HuH-7.5 (cell line): ENCODE results near the gene SSRP1.
"Not testable (repeated sequence)": the region's sequence is repeated elsewhere in the genome, so short reads cannot be mapped to it uniquely, and the experiment has no call there.

Source experiments
- DNase-seq: peaks from one replicate; pipeline ENCODE4 v3.0.0; 2011; ENCODE audit warnings: low spot score

Gene SSRP1

DNA sequence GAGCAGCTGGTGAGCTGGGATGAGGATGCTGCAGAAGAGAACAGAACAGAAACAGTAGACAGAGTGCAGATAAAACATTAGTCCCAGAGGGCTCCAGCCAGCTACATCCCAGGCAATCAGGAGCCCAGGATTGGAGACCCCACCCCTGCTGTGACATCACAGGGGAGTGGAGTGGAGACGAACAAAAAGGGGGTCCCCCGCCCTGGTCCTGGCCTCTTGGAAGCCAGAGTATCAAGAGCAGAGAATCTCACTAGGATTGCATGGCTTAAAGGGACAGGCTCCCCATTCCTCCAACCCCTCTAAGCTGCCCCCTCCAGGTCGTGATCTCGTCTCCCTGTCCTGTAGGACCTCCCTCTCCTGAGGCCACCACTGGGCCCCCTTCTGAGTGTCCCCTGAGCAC is 2.5 kb upstream of the SSRP1 start, which contains the start of gene P2RX3:
P2RX3 (plus strand) TSS at position 211 of the 400 bp plus-strand sequence. CDS start 199 bp downstream, outside the sequence.
- DNase-seq = no peak

DNA sequence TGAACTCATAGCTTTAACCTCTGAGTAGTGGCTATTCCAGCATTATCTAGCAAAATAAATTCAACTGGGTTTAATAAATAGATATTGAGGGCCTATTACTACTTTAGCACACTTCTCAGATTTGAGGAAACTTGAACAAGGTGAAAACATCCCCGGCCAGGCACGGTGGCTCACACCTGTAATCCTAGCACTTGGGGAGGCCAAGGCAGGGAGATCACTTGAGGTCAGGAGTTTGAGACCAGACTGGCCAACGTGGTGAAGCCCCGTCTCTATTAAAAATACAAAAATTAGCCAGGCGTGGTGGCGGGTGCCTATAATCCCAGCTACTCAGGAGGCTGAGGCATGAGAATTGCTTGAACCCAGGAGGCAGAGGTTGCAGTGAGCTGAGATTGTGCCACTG is 1.2 kb upstream of the SSRP1 start:
- not testable (repeated sequence) for DNase-seq

DNA sequence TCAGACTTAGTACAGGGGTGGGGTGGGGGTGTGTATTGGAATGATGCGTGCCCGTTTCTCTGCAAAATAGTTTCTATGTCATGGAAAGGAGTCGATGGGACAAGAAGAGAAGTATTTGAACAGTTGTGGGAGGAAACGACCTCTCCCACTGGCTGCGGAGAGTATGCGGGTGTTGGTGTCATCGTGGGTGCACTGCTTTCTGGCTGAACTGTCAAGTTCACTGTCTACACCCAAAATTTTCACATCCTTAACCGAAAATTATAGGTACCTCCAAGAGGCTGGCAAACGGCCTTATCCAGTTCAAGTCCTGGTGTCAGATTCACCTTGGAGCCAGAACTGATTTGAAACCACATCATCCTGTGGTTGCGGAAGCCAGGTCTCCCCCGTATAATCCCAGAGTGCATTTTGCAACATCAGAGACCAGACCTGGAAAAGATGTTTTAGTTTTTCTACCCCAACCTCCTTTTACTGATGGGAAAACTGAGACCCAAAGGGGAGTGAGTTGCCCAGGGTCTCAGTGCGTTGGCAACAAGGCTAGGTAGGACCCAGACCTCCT is 497 bp upstream of the SSRP1 start:
- DNase-seq = no peak

DNA sequence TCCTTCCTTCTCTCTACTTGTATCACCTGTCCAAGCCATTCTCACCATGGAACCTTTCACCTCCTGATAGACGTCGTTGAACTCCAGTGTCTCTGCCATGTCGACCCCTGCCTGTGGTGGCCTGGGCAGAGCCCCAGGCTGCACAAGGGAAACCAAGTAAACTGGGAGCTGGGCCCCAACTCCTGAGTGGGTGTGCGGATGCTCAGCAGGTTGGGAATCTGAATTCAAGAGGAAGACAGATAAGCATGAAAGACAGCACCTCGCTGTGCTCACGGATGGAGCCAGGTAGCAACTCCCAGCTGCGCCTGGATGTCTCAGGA is 709 bp downstream of the SSRP1 start:
- no peak for DNase-seq

DNA sequence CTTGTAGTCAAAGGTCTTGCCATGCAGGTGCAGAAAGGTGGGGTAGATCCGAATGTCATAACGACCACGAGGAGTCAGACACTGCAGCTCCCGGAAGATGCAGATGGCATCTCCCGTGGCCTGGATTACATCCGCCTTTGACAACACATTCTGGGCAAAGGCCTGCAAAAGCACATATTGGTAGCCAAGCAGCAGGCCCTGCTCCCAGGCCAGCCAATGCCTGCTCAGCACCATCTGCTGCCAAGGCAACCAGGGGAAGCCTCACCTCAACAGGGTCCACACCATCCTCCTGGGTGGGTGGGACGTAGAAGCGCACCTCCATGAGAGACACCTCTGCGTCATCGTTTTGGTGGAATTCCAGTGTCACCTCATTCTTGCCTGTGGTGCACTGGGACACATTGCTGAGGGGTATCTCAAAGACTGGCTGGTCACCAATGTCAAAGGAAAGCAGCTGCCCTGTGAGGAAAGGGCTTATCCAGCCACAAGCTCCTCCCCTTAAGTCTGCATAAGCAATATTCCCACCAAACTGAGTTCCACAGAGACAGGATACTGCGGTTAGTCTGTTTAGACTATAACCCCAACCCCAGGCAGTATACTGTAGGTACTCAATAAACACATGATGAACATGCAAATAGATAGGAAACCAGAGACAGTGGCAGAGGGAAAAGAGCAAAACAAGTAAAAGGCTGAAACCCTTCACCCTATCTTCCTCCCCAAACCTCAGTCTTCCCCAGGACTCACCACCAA is 2.8 kb downstream of the SSRP1 start:
- no peak for DNase-seq

DNA sequence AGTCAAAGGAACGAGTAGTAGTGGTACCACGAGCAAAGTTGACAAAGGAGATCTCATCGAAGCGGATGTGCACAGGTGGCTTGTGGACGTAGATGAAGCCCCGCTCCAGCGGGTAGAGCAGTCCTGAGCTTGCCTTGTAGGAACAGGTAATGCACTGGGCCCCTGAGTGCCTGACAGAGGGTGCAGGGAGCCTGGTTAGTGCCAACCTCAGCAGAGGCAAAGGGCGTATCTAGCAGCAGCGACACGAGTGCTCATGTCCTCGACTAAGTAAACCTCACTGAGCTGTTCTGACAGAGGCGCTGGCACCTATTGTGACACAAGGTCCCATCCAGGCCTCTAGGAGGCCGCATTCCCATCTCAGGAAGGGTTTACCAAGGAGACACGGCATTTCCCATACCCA is 4.0 kb downstream of the SSRP1 start:
- no peak for DNase-seq

DNA sequence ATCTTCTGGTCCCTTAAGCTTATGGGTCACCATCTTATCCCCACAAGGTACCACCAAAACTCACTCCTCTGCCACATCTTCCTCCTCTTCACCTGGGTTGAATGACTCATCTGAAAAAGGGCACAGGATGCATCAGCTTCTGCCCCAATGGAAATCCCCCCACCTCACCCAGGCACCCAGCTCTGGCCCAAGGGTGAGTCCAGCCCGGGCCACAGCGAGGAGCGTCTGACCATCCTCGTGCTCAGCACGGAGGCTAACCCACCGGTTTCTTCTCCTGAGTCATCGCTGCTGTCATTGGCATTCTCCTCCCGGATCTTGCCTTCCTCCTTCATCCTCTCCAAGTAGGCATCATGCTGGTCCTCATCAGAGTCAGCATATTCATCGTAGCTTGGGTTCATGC is 5.7 kb downstream of the SSRP1 start:
- DNase-seq = no peak

DNA sequence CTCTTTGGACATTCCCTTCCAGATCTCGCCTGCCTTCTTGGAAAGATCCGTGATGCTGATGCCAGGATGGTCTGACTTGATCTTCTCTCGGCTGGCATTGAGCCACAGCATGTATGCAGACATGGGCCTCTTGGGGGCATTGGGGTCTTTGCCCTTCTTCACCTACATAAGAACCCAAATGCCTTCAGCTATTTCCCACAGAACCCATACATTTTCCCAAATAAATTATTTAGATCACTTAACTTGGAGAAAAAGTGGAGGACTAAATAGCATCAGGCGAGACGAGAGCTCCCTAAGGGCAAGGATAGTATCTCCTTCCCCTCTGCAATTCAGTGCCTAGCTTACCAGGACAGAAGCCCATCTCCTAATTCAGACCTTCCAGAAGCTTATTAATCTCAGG is 8.0 kb downstream of the SSRP1 start:
- DNase-seq = no peak

DNA sequence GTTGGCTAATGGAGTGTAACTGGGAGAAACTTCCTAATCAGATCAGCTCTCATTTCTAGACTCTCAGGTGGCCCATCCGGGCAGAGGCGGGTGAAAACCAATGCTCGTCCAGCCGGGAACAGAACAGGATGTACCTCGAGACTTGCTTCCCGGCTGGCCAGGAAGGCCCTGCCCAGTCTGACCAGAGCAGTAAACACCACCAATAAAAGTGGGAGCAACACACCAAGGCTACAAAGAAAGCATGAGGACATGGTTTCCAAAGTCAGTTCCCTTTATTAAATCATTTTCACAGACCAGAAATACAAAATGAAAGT is 10.0 kb downstream of the SSRP1 start:
- DNase-seq = no peak

DNA sequence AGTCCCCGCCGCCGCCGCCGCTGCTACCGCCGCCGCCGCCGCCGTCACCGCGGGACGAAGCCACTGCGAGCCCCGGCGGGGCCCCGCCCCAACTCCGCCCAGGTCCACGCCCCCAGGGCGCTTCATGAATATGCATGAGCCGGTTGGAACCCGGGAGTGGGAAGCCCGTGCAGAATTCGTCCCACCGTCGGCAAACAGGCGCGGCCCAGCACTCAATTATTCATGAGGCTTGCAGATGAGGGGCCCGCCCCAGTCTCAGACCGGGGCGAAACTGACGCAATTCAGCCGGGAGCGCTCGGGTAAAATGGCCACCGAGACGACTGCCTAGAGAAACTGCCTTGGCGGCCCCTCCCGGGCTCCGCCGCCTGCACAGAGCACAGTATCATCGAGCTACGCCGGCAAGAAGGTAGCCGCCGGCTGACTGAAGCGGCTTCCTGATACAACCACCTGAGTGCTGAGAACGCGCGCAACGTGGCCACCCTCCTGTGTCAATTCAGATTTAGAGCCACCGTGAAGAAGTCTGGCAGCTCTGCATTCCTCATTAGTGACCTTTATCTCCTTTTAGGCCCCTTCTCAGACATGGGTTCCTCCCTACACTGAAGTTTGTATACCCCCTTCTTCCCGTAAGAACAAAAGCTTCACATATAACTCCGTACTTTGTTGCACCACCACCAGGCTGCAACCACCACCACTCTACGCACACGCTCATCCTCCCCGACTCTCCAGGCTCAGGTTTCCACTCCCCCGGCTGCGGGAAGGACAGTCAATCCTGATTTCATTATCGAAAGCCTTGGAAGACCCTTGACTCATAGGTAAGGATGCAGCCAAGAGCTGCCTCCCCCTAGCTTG is 10.6 kb downstream of the SSRP1 start, which contains the start of gene TNKS1BP1:
TNKS1BP1 (minus strand) TSS at position 67 of the 849 bp plus-strand sequence. CDS start 3,067 bp downstream, outside the sequence.
- peak; percentile 94 for DNase-seq

DNA sequence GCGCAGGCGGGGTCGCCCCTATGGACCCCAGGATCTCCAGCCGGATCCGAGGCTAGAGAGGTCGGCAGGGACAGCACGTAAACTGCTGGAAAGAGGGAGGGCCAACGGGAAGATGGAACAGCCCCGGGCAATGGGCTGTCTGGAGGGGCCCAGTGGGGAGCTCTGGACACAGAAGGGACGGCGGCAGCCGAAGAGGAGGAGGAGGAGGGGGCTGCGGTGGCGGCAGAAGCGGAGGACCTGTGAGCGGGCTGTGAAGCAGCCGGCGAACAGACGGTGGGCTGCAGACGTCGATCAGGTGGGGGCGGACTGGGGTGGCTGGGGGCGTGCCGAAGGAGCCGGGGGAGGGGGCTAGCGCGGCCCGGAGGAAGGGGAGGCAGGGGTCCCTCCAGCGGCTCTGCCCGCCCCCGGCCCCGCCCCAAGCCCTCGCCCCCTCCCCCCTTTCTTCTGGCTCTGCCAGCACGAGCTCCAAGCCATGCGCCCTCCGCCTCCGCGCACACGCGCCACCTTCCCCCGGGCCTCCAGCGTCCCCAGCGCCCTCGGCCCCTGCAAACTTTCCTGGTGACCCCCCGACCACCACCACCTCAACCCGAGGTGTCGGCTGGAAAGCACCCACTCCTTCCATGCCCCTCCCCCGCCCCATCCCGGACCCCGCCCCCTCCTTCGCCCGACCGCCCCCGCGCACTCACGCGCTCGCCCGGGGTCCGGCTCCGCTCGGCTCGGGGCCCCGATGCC is 11.4 kb downstream of the SSRP1 start:
- peak; percentile 55 for DNase-seq

DNA sequence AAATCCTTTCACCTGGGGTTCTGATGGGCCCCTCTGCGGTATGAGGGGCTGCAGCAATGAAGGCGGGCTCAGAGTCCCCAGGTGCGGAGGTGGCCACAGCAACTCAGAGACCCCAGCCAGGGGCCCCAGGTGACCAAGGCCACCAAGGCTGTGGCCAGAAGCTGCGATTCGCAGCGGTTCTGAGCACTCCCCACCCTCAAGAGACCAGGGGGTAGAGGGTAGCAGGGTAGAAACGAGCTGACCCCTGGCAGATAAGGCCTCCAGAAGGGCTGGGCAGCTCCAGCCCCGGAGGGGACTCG is 11.9 kb downstream of the SSRP1 start:
- DNase-seq = no peak

DNA sequence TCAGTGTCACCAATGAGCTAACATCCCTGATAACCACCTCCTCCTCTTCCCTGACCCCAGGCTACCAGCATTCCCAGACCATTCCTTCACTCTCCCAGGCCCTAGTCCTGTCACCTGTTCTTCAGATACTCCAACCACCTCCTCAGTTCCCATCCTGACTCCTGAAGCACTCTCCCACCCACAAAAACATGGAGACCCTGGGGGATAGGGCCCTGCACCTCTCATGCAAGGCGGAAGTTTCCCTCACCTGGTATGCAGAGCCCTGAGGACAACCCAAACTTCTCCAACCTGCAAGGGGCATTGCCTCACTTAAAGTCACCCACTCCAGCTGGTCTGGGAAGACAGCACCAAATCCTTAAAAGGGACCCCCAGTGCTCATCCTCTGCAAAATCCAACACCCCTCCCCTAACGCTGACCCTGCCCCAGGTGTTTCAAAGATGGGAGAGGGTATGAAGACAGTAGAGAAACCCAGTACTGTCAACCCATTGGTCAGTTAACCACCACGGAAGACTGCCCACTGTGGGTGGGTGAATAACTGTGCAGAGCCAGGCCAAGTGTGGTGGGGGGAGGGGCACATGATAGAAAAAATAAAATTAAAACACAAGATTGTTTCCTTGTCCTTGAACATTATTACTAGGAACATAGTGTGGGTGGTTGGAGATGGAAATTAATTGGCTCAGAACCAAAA is 12.4 kb downstream of the SSRP1 start:
- no peak for DNase-seq

DNA sequence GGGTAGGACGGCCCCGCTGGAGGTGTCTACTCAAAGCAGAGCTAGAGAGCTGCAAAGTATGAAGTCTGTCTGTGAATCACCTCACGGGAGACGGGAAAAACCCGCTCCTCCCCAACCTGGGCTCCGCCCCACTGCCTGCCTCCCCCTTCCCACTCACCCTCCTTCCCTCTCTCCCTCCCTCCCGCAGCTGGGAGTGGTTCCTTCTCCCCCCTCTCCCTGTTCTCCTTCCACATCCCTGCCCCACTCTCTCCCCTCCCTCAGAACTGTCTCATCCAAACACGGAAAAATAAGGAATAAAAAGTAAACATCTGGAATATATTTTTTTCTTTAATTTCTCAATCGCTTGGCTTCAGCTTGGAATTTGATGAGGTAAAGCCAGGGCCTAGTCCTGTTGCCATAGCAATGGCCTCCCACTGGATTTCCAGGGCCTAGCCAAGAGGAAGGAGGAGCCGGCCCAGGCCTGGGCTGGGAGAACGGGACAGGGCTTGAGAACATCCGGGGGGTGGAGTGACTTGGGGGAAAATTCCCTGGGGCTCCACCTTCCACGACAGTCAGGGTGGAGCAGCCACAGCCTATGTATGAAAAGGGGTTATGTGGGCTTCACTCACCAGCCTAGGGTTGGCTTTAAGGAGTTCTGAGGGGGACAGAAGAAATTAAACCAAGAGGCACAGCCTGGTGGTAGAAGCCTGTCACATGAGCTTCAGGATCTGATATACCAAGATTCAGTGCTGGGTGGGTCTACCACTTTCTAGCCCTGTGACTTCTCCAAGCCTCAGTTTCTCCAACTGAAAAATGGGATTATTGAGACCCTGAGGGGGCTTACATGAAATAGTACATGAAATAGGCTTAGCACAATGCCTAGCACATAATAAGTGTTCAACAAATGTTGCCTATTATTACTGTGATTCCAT is 13.2 kb downstream of the SSRP1 start:
- peak; percentile 62 for DNase-seq

DNA sequence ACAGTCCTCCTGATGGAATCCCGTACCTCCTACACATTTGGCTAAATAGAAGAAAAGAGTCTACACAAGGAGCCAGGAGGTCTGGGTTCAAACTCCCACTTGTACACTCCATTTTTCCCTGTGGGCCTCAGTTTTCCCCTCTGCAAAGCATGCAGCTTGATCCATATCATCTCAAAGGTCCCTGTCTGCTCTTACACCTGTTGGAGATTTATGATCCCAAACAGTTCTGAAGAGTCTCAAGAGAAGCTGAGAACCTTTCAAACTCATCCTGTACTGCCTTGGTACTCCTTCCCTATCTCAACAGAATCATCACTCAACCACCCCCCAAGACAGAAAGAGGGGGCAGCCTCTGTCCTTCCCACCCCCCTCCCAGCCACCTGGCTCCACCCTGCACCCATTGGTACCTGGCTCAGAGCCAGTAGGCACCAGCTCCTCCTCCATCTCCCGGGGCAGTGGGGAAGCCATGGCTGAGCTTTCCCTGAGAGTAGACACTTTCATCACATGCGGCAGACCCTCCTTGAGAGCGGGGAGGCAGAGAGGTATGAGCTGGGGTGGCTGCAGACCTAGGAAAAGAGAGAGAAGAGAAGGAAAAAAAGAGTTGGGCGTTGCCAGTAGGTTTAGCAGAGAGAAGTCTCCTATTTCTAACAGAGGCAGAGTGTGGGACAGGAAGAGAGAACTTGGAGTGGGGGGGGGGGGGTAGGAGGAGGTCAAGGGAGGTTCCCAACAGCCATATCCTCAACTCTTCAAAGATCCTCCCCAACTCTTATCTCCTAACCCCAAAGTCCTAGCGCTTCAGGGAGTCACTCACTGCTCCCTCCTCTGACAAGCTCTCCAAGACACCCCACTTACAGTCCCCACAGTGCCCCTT is 14.1 kb downstream of the SSRP1 start:
- no peak for DNase-seq

DNA sequence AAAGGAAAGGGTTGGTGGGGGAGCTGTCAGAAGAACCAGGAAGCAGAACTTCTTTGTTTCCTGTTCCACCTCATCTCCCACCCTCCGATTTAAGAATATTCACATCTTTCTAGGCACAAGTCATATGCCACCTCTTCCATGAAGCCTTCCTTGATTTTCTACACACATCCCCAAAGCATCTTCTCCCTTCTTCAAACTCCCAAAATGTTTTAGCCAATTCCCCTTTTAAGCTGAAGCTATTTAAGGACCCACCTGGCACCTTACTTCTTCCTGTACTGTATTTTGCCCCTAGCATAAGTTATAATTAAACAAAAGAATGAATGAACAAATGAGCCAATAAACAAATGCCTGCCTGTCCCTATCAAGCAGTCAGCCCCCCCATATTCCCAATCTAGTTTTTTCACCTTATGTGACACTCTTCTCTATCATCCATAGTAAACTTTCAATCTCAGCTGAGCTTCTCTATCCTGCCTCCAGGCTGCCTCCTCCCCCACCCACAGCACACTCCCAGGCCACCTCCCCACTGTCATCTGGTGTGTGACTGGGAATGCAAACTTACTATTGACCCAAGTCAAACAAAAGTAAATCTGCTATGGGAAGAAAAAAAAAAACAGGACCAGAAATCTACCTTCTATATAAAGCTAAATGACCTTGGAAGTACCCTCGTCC is 14.8 kb downstream of the SSRP1 start:
- DNase-seq = peak; percentile 70

DNA sequence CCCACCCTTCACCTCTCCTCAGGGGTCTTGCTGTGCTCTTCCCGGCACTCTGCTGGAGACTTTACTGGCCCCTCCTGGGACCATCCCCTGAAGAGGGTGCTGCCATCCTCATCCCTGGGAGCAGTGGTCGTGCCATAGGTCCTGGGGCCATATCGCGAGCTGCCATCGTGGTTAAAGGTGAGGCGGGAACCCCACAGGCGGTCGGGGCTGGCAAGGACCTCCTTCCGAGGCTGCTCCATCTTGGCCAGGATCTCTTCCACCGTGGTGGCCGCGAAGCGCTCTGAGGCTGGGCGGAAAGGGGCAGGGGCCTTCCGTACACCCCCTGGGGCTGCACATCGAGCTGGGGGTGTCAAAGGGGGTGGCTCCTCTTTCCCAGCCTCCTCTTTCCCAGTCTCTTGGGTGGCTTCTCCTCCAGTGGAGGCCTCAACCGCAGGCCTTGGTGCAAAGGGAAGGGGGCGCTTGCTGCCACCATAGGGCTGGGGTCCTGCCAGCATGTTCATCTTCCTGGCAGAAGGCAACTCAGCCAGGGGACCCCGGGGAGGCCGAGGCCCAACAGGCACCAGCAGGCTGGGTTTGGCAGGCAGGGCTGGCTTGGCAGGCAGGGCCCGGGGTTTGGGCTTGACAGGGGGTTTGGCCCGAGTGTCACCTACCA is 15.5 kb downstream of the SSRP1 start:
- no peak for DNase-seq

DNA sequence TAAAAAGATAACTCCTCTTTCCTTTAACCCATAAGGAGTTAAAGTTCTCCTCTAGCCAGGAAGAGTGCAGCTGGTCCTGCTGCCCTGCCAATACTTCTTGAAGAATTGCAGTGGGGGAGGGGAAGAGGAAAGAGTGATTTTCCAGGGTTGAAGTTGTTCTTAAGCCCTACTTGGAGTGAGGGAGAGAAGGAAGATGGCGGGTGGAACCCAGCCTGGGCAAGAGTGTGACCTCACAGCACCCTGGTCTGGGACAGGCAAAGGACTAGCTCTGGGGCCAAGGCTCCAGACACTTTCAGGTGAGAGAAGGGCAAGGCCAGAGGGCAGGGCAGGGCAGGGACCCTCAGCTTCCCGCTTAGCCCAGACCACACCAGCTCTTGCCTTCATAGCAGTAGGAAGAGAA is 17.5 kb downstream of the SSRP1 start:
- DNase-seq = no peak

DNA sequence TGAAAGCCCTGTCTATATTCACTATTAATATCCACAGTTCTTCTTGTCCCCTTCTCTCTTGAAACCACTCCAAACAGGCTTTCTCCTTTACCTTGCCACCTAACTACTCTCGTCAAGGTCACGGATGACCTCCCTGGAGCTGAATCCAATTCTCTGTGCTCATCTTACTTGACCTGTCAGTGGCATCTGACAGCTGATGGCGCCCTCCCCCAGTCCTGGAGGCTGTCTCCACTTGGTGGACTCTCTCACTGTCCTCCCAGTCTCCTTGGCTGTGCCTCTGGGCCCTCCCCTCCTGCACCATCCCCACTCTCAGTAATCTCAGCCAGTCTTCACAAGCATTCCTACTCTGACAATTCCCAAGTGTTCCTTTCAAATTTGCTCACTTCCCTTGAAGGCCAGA is 19.7 kb downstream of the SSRP1 start:
- DNase-seq = no peak
